ENCODE results near the gene SORBS1. TPM values are rescaled to one million over a fixed set of nuclear protein-coding genes. Genes with fewer than 3 reads are reported as not detected.
A peak's percentile ranks its signal among the peaks of the same experiment; 100 is the strongest.

The SORBS1 gene
- total RNA-seq, 2 donors from 2014 or later = 17.6 to 150 TPM

- H3K4me3 ChIP-seq = no peak overlapping the region
- no peak for DNase-seq
- peaks cover 3% of the 10 kb centered on the region for H3K4me1 ChIP-seq
These were observed 29.9 kb downstream of the SORBS1 start for GRCh38 chr10:95531058-95531809.

GRCh38 chr10:95530561-95530960 lies 30.6 kb downstream of the SORBS1 start:
- no peaks in the 10 kb centered on the region for H3K27me3 ChIP-seq
- no peak for TF ChIP-seq CTCF (IDR thresholded peaks at IDR 0.05)
- no peak for DNase-seq
- H3K9ac ChIP-seq (ENCODE audit: low read depth in 2 of 2, low read length in 2 of 2) = no peak overlapping the region
- no peak overlapping the region for H3K4me3 ChIP-seq
- H3K9me3 ChIP-seq = no peaks in the 10 kb centered on the region
- intact Hi-C loops (cut with DNase I) = no loop called here
- H3K4me1 ChIP-seq = peaks cover 3% of the 10 kb centered on the region
- no peak overlapping the region for H3K27ac ChIP-seq
- no peaks in the 10 kb centered on the region for H3K36me3 ChIP-seq

More at GRCh38 chr10:95531058-95531809, 29.9 kb downstream of the SORBS1 start:
- intact Hi-C loops (cut with DNase I) = no loop called here
- no peak overlapping the region for H3K9ac ChIP-seq (ENCODE audit: low read depth in 2 of 2, low read length in 2 of 2)
- no peak overlapping the region for H3K27ac ChIP-seq
- no peaks in the 10 kb centered on the region for H3K27me3 ChIP-seq
- TF ChIP-seq CTCF (IDR thresholded peaks at IDR 0.05) = no peak
- no peaks in the 10 kb centered on the region for H3K36me3 ChIP-seq
- H3K9me3 ChIP-seq = no peaks in the 10 kb centered on the region

GRCh38 chr10:95530029-95530428 lies 31.1 kb downstream of the SORBS1 start:
- Histone ChIP-seq H3K9ac (ENCODE audit: low read depth in 2 of 2, low read length in 2 of 2) (no peak overlapping the region), H3K27me3 (no peaks in the 10 kb centered on the region), H3K4me1 (peaks cover 3% of the 10 kb centered on the region), H3K4me3 (no peak overlapping the region), H3K36me3 (no peaks in the 10 kb centered on the region), H3K27ac (no peak overlapping the region), H3K9me3 (no peaks in the 10 kb centered on the region)
- intact Hi-C loops (cut with DNase I) = no loop called here
- DNase-seq = no peak
- no peak for TF ChIP-seq CTCF (IDR thresholded peaks at IDR 0.05)

GRCh38 chr10:95526044-95526443 lies 35.1 kb downstream of the SORBS1 start:
- no peak overlapping the region for H3K27ac ChIP-seq
- peaks cover 3% of the 10 kb centered on the region for H3K4me1 ChIP-seq
- H3K36me3 ChIP-seq = no peaks in the 10 kb centered on the region
- no peak overlapping the region for H3K4me3 ChIP-seq
- intact Hi-C loops (cut with DNase I) = no loop called here
- H3K9me3 ChIP-seq = no peaks in the 10 kb centered on the region
- DNase-seq = no peak
- TF ChIP-seq CTCF (IDR thresholded peaks at IDR 0.05) = no peak
- H3K27me3 ChIP-seq = no peaks in the 10 kb centered on the region
- H3K9ac ChIP-seq (ENCODE audit: low read depth in 2 of 2, low read length in 2 of 2) = no peak overlapping the region

GRCh38 chr10:95525033-95525418 lies 36.1 kb downstream of the SORBS1 start:
- Histone ChIP-seq H3K4me1 (peaks cover 3% of the 10 kb centered on the region), H3K4me3 (no peak overlapping the region), H3K9me3 (no peaks in the 10 kb centered on the region), H3K27ac (peak overlapping the region; percentile 14), H3K36me3 (no peaks in the 10 kb centered on the region), H3K9ac (ENCODE audit: low read depth in 2 of 2, low read length in 2 of 2) (no peak overlapping the region), H3K27me3 (no peaks in the 10 kb centered on the region)
- no peak for TF ChIP-seq CTCF (IDR thresholded peaks at IDR 0.05)
- intact Hi-C loops (cut with DNase I) = no loop called here
- DNase-seq = no peak

All from colonic mucosa (tissue), 4 donors.